Adrenal gland (tissue), 5 donors: Measurements from ENCODE around the gene PLCG2.

Experiments used
- POLR2A ChIP-seq, 2 donors: fragments of 450-650 bp; IDR thresholded peaks; one replicate each; pipeline ENCODE4 v1.6.1; 2017; ENCODE audit warnings: antibody characterized with exemption in 2 of 2, mild to moderate bottlenecking in 2 of 2, moderate library complexity in 1 of 2
- TF ChIP-seq, protein P1 (sequence below), 6 experiments: fragments of 450-650 bp in 4 of 6; fragments of 200-600 bp in 2 of 6; sonication (generic) in 1 of 6; IDR thresholded peaks; 1 replicate in 5 of 6; 2 replicates in 1 of 6; pipeline versions ENCODE4 v1.5.1 to v1.8.0; 2016 to 2021; ENCODE audit warnings: antibody characterized with exemption in 6 of 6, mild to moderate bottlenecking in 2 of 6, moderate library complexity in 1 of 6
- donor health status: DM: no; HTN: no; CAD: no.

DNA sequence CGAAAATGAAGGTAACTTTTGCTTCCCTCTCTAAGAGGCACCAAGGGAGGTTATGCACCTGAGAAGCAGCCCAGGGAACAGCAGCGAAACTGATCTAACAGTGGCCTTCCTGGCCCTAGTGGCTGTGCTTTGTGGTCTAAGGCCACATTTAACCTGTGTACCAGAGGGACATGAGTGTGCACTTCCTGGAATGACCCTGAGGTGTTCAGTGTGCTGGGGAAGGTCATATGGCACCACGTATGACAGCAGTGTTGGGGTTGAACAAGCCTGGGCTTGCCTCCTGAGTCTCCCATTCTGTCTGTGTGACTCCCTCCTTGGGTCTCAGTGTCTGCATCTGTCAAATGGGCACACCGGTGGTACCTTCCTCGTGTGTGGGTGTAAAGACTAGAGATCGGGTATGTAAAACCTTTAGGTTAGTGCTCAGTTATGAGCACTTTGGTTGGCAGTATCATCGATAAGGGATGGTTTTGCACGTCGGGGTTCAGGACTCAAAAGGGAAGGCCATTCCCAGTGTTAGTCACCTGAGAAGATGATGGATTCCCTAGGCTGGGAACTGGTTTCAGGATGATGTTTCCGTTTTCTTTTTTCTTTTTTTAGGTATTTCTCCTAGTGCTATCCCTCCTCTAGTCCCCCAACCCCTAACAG lies 31.9 kb downstream of the PLCG2 start:
- no peak for TF ChIP-seq POLR2A (IDR thresholded peaks at IDR 0.05)
- TF ChIP-seq, protein P1, sequence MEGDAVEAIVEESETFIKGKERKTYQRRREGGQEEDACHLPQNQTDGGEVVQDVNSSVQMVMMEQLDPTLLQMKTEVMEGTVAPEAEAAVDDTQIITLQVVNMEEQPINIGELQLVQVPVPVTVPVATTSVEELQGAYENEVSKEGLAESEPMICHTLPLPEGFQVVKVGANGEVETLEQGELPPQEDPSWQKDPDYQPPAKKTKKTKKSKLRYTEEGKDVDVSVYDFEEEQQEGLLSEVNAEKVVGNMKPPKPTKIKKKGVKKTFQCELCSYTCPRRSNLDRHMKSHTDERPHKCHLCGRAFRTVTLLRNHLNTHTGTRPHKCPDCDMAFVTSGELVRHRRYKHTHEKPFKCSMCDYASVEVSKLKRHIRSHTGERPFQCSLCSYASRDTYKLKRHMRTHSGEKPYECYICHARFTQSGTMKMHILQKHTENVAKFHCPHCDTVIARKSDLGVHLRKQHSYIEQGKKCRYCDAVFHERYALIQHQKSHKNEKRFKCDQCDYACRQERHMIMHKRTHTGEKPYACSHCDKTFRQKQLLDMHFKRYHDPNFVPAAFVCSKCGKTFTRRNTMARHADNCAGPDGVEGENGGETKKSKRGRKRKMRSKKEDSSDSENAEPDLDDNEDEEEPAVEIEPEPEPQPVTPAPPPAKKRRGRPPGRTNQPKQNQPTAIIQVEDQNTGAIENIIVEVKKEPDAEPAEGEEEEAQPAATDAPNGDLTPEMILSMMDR (IDR thresholded peaks at IDR 0.05), result no peak
